Fibroblast of the aortic adventitia (primary cell): ENCODE measurements around the gene KLHL2. TPM values are rescaled to one million over a fixed set of nuclear protein-coding genes. Genes with fewer than 3 reads are reported as not detected.
"Not testable (repeated sequence)": the region's sequence is repeated elsewhere in the genome, so short reads cannot be mapped to it uniquely, and the experiment has no call there.

Experiments
- DNase-seq: peaks from one replicate; pipeline ENCODE4 v3.0.0-alpha.2; 2010; ENCODE audit warnings: low read depth
- H3K4me3 ChIP-seq: 2 replicates; pipeline ENCODE4 v1.5.1; 2011; ENCODE audit warnings: low read depth, mild to moderate bottlenecking, control low read depth, low read length, moderate library complexity
- CTCF ChIP-seq: IDR thresholded peaks from 2 replicates; pipeline ENCODE4 v1.5.1; 2011; ENCODE audit warnings: mild to moderate bottlenecking, low read length, control low read depth, inconsistent platforms; ENCODE audit not compliant: insufficient read depth
- total RNA-seq: library from RNA; depleted of rRNA; stranded (reverse); fragments of >200 nt; gene quantifications from 2 replicates; pipeline ENCODE4 v1.2.3, GENCODE V29; 2012; ENCODE audit warnings: low replicate concordance

KLHL2 gene
- total RNA-seq, 1 donor: 14.8 TPM

- no peak overlapping the region for H3K4me3 ChIP-seq
- no peak for DNase-seq
- no peak for TF ChIP-seq CTCF
Observed at GRCh38 chr4:165210566-165210965, 3.2 kb downstream of the KLHL2 start.

GRCh38 chr4:165212647-165213046 is 5.3 kb downstream of the KLHL2 start:
- not testable (repeated sequence) for H3K4me3 ChIP-seq, DNase-seq

- DNase-seq, H3K4me3 ChIP-seq: not testable (repeated sequence)
Observed at GRCh38 chr4:165213404-165213803, 6.0 kb downstream of the KLHL2 start.

GRCh38 chr4:165213991-165214709 is 6.8 kb downstream of the KLHL2 start:
- not testable (repeated sequence) for DNase-seq, H3K4me3 ChIP-seq

- DNase-seq: peak; percentile 86
- not testable (repeated sequence) for H3K4me3 ChIP-seq
Observed at GRCh38 chr4:165215034-165215751, 7.8 kb downstream of the KLHL2 start.

GRCh38 chr4:165215761-165216487 is 8.6 kb downstream of the KLHL2 start:
- DNase-seq: peak; percentile 41
- not testable (repeated sequence) for H3K4me3 ChIP-seq

- TF ChIP-seq CTCF: no peak
- H3K4me3 ChIP-seq: no peak overlapping the region
- no peak for DNase-seq
Observed at GRCh38 chr4:165217325-165217724, 10.0 kb downstream of the KLHL2 start.

- not testable (repeated sequence) for DNase-seq, H3K4me3 ChIP-seq
Observed at GRCh38 chr4:165221306-165221705, 13.9 kb downstream of the KLHL2 start.

GRCh38 chr4:165221993-165222650 is 14.8 kb downstream of the KLHL2 start:
- not testable (repeated sequence) for DNase-seq

GRCh38 chr4:165222651-165222994 is 15.3 kb downstream of the KLHL2 start:
- no peak overlapping the region for H3K4me3 ChIP-seq
- TF ChIP-seq CTCF: no peak
- DNase-seq: peak; percentile 65

More at GRCh38 chr4:165221993-165222650, 14.8 kb downstream of the KLHL2 start:
- not testable (repeated sequence) for H3K4me3 ChIP-seq

GRCh38 chr4:165227401-165227800 is 20.0 kb downstream of the KLHL2 start:
- not testable (repeated sequence) for DNase-seq, H3K4me3 ChIP-seq

GRCh38 chr4:165229490-165230200 is 22.3 kb downstream of the KLHL2 start:
- H3K4me3 ChIP-seq, DNase-seq: not testable (repeated sequence)

GRCh38 chr4:165232623-165233433 is 25.5 kb downstream of the KLHL2 start:
- peak; percentile 18 for DNase-seq
- not testable (repeated sequence) for H3K4me3 ChIP-seq
